Neural cell (in vitro differentiated cells): ENCODE measurements around the gene GLI2. TPM values are rescaled to one million over a fixed set of nuclear protein-coding genes. Genes with fewer than 3 reads are reported as not detected.

Experiments used
- H2AFZ ChIP-seq: fragments of 200-600, 300-800 bp; sonication (generic), shearing (Covaris generic); 2 replicates; pipeline ENCODE4 v1.6.0; 2014; ENCODE audit warnings: low read depth, mild to moderate bottlenecking, antibody characterized with exemption, low read length, moderate library complexity
- H3F3A ChIP-seq: fragments of 200-600 bp; shearing (Covaris generic); 2 replicates; pipeline ENCODE4 v1.6.1; 2016; ENCODE audit warnings: mild to moderate bottlenecking, moderate library complexity, mixed read lengths, antibody characterized with exemption, low read length; ENCODE audit not compliant: insufficient read depth, poor library complexity, severe bottlenecking
- H3K27ac ChIP-seq: fragments of 200-600, 300-800 bp; sonication (generic), shearing (Covaris generic); 2 replicates; pipeline ENCODE4 v1.5.1; 2014; ENCODE audit warnings: mild to moderate bottlenecking, low read length, moderate library complexity
- H3K27me3 ChIP-seq: fragments of 300-800, 200-600 bp; sonication (generic), shearing (Covaris generic); 2 replicates; pipeline ENCODE4 v1.6.0; 2014; ENCODE audit warnings: mild to moderate bottlenecking, low read depth, low read length, moderate library complexity; ENCODE audit not compliant: insufficient read depth
- H3K36me3 ChIP-seq: fragments of 300-800, 200-600 bp; sonication (generic), shearing (Covaris generic); 2 replicates; pipeline ENCODE4 v1.5.1; 2014; ENCODE audit warnings: mild to moderate bottlenecking, antibody characterized with exemption, low read length, moderate library complexity; ENCODE audit not compliant: insufficient read depth
- H3K4me2 ChIP-seq: fragments of 300-800, 200-600 bp; sonication (generic), shearing (Covaris generic); 2 replicates; pipeline ENCODE4 v1.6.0; 2014; ENCODE audit warnings: mild to moderate bottlenecking, low read length
- H3K4me3 ChIP-seq: fragments of 300-800, 200-600 bp; sonication (generic), shearing (Covaris generic); 2 replicates; pipeline ENCODE4 v1.5.1; 2014; ENCODE audit warnings: mild to moderate bottlenecking, low read length, moderate library complexity
- H3K79me2 ChIP-seq: fragments of 200-600 bp; shearing (Covaris generic); replicated peaks from 2 replicates; pipeline ENCODE4 v1.6.0; 2014; ENCODE audit warnings: mild to moderate bottlenecking, low read length, moderate library complexity; ENCODE audit not compliant: insufficient read depth
- H3K9ac ChIP-seq: fragments of 300-800, 200-600 bp; sonication (generic), shearing (Covaris generic); 2 replicates; pipeline ENCODE4 v1.6.1; 2016; ENCODE audit warnings: mild to moderate bottlenecking, low read length, mixed read lengths
- H3K9me2 ChIP-seq: fragments of 200-600 bp; shearing (Covaris generic); 2 replicates; pipeline ENCODE4 v1.6.1; 2016; ENCODE audit warnings: mild to moderate bottlenecking, low read length, mixed read lengths; ENCODE audit not compliant: insufficient read depth
- H3K9me3 ChIP-seq: fragments of 200-600, 300-800 bp; sonication (generic), shearing (Covaris generic); 2 replicates; pipeline ENCODE4 v1.6.1; 2016; ENCODE audit warnings: mild to moderate bottlenecking, mixed run types, low read length, moderate library complexity, mixed read lengths
- H4K20me1 ChIP-seq: fragments of 200-600 bp; shearing (Covaris generic); 2 replicates; pipeline ENCODE4 v1.6.1; 2016; ENCODE audit warnings: mild to moderate bottlenecking, mixed run types; ENCODE audit not compliant: insufficient read depth
- EP300 ChIP-seq: fragments of 450-650 bp; conservative IDR thresholded peaks from 2 replicates; pipeline ENCODE4 v1.6.1; 2014; ENCODE audit warnings: antibody characterized with exemption, mild to moderate bottlenecking, moderate library complexity; ENCODE audit not compliant: poor library complexity, severe bottlenecking
- EZH2 ChIP-seq: fragments of 200-600, 300-800 bp; shearing (Covaris generic), sonication (generic); IDR thresholded peaks from 2 replicates; pipeline ENCODE4 v1.6.1; 2014; ENCODE audit warnings: antibody characterized with exemption, low read length, borderline replicate concordance, mild to moderate bottlenecking; ENCODE audit not compliant: insufficient read depth, poor library complexity, severe bottlenecking
- MXI1 ChIP-seq: fragments of 450-650 bp; conservative IDR thresholded peaks from 2 replicates; pipeline ENCODE4 v1.6.1; 2014; ENCODE audit warnings: antibody characterized with exemption, mild to moderate bottlenecking; ENCODE audit not compliant: poor library complexity, severe bottlenecking
- POLR2AphosphoS5 ChIP-seq: IDR thresholded peaks from 2 replicates; pipeline ENCODE4 v1.6.1; 2012
- RAD21 ChIP-seq: fragments of 450-650 bp; conservative IDR thresholded peaks from 2 replicates; pipeline ENCODE4 v1.6.1; 2014; ENCODE audit warnings: antibody characterized with exemption, mild to moderate bottlenecking, moderate library complexity
- SMC3 ChIP-seq: fragments of 450-650 bp; conservative IDR thresholded peaks from 2 replicates; pipeline ENCODE4 v1.6.1; 2014; ENCODE audit warnings: antibody characterized with exemption, mild to moderate bottlenecking, moderate library complexity; ENCODE audit not compliant: poor library complexity
- TAF1 ChIP-seq: IDR thresholded peaks from 2 replicates; pipeline ENCODE4 v1.6.1; 2012; ENCODE audit warnings: low read depth
- polyA plus RNA-seq: library from polyadenylated mRNA; depleted of rRNA; stranded (reverse); fragments of >200 nt; gene quantifications from 2 replicates; pipeline ENCODE4 v1.2.3, GENCODE V29; 2014
- TF ChIP-seq, protein P1 (sequence below): IDR thresholded peaks from 2 replicates; pipeline ENCODE4 v1.6.1; 2012; ENCODE audit warnings: borderline replicate concordance
- TF ChIP-seq, protein P2 (sequence below): fragments of 450-650 bp; IDR thresholded peaks from 2 replicates; pipeline ENCODE4 v1.5.1; 2014; ENCODE audit warnings: antibody characterized with exemption, mild to moderate bottlenecking, moderate library complexity; ENCODE audit not compliant: poor library complexity, severe bottlenecking

GLI2 gene
- polyA plus RNA-seq, 1 donor from 2014 or later = 0.14 TPM

DNA sequence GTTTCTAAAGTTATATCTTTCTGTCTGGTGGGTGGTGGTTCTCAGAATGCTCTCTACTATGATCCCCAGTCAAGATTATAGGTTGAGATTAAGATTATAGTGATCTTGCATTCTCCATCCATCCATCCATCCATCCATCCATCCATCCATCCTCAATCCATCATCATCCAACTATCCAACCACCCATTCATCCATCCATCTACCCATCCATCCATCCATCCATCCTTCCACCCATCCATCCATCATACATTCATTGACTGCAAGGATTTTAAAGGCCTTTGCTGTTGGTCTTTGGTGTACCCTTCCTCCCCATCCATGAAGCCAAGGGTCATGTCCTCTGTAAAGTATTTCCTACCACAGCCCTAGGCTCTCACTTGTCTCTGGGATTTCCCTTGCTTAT is 13.1 kb downstream of the GLI2 start:
- H3K79me2 ChIP-seq = peaks cover 78% of the 10 kb centered on the region
- no peaks in the 10 kb centered on the region for H3K36me3 ChIP-seq
- no peaks in the 10 kb centered on the region for H3F3A ChIP-seq
- TF ChIP-seq SMC3 (no peak), TAF1 (no peak), EP300 (no peak), POLR2AphosphoS5 (no peak), MXI1 (no peak), RAD21 (no peak), EZH2 (no peak)
- TF ChIP-seq, protein P1, sequence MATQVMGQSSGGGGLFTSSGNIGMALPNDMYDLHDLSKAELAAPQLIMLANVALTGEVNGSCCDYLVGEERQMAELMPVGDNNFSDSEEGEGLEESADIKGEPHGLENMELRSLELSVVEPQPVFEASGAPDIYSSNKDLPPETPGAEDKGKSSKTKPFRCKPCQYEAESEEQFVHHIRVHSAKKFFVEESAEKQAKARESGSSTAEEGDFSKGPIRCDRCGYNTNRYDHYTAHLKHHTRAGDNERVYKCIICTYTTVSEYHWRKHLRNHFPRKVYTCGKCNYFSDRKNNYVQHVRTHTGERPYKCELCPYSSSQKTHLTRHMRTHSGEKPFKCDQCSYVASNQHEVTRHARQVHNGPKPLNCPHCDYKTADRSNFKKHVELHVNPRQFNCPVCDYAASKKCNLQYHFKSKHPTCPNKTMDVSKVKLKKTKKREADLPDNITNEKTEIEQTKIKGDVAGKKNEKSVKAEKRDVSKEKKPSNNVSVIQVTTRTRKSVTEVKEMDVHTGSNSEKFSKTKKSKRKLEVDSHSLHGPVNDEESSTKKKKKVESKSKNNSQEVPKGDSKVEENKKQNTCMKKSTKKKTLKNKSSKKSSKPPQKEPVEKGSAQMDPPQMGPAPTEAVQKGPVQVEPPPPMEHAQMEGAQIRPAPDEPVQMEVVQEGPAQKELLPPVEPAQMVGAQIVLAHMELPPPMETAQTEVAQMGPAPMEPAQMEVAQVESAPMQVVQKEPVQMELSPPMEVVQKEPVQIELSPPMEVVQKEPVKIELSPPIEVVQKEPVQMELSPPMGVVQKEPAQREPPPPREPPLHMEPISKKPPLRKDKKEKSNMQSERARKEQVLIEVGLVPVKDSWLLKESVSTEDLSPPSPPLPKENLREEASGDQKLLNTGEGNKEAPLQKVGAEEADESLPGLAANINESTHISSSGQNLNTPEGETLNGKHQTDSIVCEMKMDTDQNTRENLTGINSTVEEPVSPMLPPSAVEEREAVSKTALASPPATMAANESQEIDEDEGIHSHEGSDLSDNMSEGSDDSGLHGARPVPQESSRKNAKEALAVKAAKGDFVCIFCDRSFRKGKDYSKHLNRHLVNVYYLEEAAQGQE = no peak
- TF ChIP-seq, protein P2, sequence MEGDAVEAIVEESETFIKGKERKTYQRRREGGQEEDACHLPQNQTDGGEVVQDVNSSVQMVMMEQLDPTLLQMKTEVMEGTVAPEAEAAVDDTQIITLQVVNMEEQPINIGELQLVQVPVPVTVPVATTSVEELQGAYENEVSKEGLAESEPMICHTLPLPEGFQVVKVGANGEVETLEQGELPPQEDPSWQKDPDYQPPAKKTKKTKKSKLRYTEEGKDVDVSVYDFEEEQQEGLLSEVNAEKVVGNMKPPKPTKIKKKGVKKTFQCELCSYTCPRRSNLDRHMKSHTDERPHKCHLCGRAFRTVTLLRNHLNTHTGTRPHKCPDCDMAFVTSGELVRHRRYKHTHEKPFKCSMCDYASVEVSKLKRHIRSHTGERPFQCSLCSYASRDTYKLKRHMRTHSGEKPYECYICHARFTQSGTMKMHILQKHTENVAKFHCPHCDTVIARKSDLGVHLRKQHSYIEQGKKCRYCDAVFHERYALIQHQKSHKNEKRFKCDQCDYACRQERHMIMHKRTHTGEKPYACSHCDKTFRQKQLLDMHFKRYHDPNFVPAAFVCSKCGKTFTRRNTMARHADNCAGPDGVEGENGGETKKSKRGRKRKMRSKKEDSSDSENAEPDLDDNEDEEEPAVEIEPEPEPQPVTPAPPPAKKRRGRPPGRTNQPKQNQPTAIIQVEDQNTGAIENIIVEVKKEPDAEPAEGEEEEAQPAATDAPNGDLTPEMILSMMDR = no peak
- no peak overlapping the region for H3K4me2 ChIP-seq
- H2AFZ ChIP-seq = no peak overlapping the region
- H3K9me3 ChIP-seq = no peaks in the 10 kb centered on the region
- H3K4me3 ChIP-seq = no peak overlapping the region
- H3K27ac ChIP-seq = no peak overlapping the region
- H3K27me3 ChIP-seq = no peaks in the 10 kb centered on the region
- no peak overlapping the region for H3K9ac ChIP-seq
- no peaks in the 10 kb centered on the region for H4K20me1 ChIP-seq
- H3K9me2 ChIP-seq = no peaks in the 10 kb centered on the region

- Histone ChIP-seq H3K27ac (no peak overlapping the region), H4K20me1 (no peaks in the 10 kb centered on the region), H3K4me2 (no peak overlapping the region)
Measured at GRCh38 chr2:120749506-120750431, 14.1 kb downstream of the GLI2 start.

More at GRCh38 chr2:120749506-120750431, 14.1 kb downstream of the GLI2 start:
- Histone ChIP-seq H2AFZ (no peak overlapping the region), H3K36me3 (no peaks in the 10 kb centered on the region), H3K9me2 (no peaks in the 10 kb centered on the region), H3F3A (no peaks in the 10 kb centered on the region), H3K79me2 (peaks cover 77% of the 10 kb centered on the region), H3K9me3 (no peaks in the 10 kb centered on the region), H3K27me3 (no peaks in the 10 kb centered on the region), H3K9ac (no peak overlapping the region), H3K4me3 (no peak overlapping the region)
- TF ChIP-seq, protein P1 = no peak
- TF ChIP-seq RAD21 (no peak), POLR2AphosphoS5 (no peak), SMC3 (no peak), EP300 (no peak), TAF1 (no peak)
- TF ChIP-seq, protein P2 = no peak
